Neural progenitor cell (in vitro differentiated cells): ENCODE measurements around the gene MRAP2. TPM values are rescaled to one million over a fixed set of nuclear protein-coding genes. Genes with fewer than 3 reads are reported as not detected.

Experiments used
- DNase-seq: peaks from one replicate; pipeline ENCODE4 v3.0.0-alpha.2; 2016; ENCODE audit warnings: low spot score
- H2AFZ ChIP-seq: fragments of 200-600 bp; sonication (generic); replicated peaks from 2 replicates; pipeline ENCODE4 v1.6.1; 2016; ENCODE audit warnings: antibody characterized with exemption
- H3F3A ChIP-seq: fragments of 200-600 bp; sonication (generic); 2 replicates; pipeline ENCODE4 v1.6.1; 2016; ENCODE audit warnings: antibody characterized with exemption, low read depth
- H3K27ac ChIP-seq: fragments of 200-600 bp; sonication (generic); 2 replicates; pipeline ENCODE4 v1.5.1; 2016; ENCODE audit warnings: mild to moderate bottlenecking
- H3K27me3 ChIP-seq: fragments of 200-600 bp; sonication (generic); 2 replicates; pipeline ENCODE4 v1.6.1; 2016; ENCODE audit warnings: mild to moderate bottlenecking, moderate library complexity
- H3K36me3 ChIP-seq: fragments of 200-600 bp; sonication (generic); 2 replicates; pipeline ENCODE4 v1.5.1; 2016
- H3K4me1 ChIP-seq: fragments of 200-600 bp; sonication (generic); 2 replicates; pipeline ENCODE4 v1.6.1; 2016; ENCODE audit warnings: mixed run types
- H3K4me2 ChIP-seq: fragments of 200-600 bp; sonication (generic); 2 replicates; pipeline ENCODE4 v1.6.1; 2016
- H3K4me3 ChIP-seq: fragments of 200-600 bp; sonication (generic); 2 replicates; pipeline ENCODE4 v1.5.1; 2016
- H3K79me2 ChIP-seq: fragments of 200-600 bp; sonication (generic); 2 replicates; pipeline ENCODE4 v1.6.1; 2016; ENCODE audit warnings: low read depth
- H3K9ac ChIP-seq: fragments of 200-600 bp; sonication (generic); 2 replicates; pipeline ENCODE4 v1.6.1; 2016
- H3K9me3 ChIP-seq: fragments of 200-600 bp; sonication (generic); 2 replicates; pipeline ENCODE4 v1.5.1; 2016; ENCODE audit warnings: low read depth
- H4K20me1 ChIP-seq: fragments of 200-600 bp; sonication (generic); 2 replicates; pipeline ENCODE4 v1.6.1; 2016; ENCODE audit warnings: low read depth
- H3K27ac Mint-ChIP-seq: 3 replicates; pipeline ENCODE4 v1.8.0; 2021; ENCODE audit warnings: mixed read lengths
- H3K27me3 Mint-ChIP-seq: 2 replicates; pipeline ENCODE4 v1.8.0; 2022; ENCODE audit warnings: low read depth, mild to moderate bottlenecking, inconsistent platforms, moderate library complexity, mixed read lengths; ENCODE audit not compliant: insufficient read depth
- H3K36me3 Mint-ChIP-seq: 3 replicates; pipeline ENCODE4 v1.8.0; 2021; ENCODE audit warnings: mixed read lengths
- H3K4me1 Mint-ChIP-seq: 3 replicates; pipeline ENCODE4 v1.8.0; 2021; ENCODE audit warnings: mixed read lengths
- H3K4me3 Mint-ChIP-seq: 3 replicates; pipeline ENCODE4 v1.8.0; 2021; ENCODE audit warnings: mild to moderate bottlenecking, moderate library complexity, mixed read lengths
- H3K9me3 Mint-ChIP-seq: 3 replicates; pipeline ENCODE4 v1.8.0; 2020; ENCODE audit warnings: mixed read lengths
- EZH2 ChIP-seq: fragments of 200-600 bp; sonication (generic); IDR thresholded peaks from 2 replicates; pipeline ENCODE4 v1.6.1; 2017; ENCODE audit warnings: antibody characterized with exemption, mild to moderate bottlenecking, moderate library complexity
- EZH2phosphoT487 ChIP-seq: fragments of 200-600 bp; sonication (generic); IDR thresholded peaks from 2 replicates; pipeline ENCODE4 v1.6.1; 2017; ENCODE audit warnings: antibody characterized with exemption
- total RNA-seq: library from RNA; depleted of rRNA; stranded (reverse); fragments of >200 nt; gene quantifications from 2 replicates; pipeline ENCODE4 v1.2.3, GENCODE V29; 2015; ENCODE audit warnings: low replicate concordance
- TF ChIP-seq, protein P1 (sequence below): fragments of 200-600 bp; sonication (generic); IDR thresholded peaks from 2 replicates; pipeline ENCODE4 v1.5.1; 2017; ENCODE audit warnings: antibody characterized with exemption, mild to moderate bottlenecking

The MRAP2 gene
- total RNA-seq, 1 donor from 2014 or later, result 0.75 TPM

DNA sequence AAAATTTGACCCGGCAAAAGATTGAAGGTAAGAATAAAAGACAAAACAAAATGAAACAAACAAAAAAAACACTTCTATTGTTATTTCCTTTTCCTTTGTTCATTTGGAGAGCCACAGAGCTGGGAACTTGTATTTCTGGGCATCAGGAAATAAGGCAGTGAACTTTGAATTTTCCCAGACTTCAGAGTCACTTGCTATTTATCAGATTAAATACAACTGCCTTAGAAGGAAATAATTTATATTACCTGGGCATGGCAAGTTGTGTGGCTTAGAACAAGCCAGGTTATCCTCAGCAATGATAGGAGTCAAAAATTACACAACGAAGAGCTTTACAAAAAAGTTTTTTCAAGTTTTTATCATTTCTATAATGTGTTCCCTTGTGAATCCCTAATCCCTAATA lies 20.2 kb upstream of the MRAP2 start:
- Mint-ChIP-seq H3K9me3 (no peaks in the 10 kb centered on the region), H3K27ac (no peak overlapping the region), H3K4me1 (peaks cover 5% of the 10 kb centered on the region), H3K4me3 (no peak overlapping the region), H3K36me3 (no peaks in the 10 kb centered on the region), H3K27me3 (peaks cover 2% of the 10 kb centered on the region)
- H3F3A ChIP-seq, result no peaks in the 10 kb centered on the region
- no peaks in the 10 kb centered on the region for H4K20me1 ChIP-seq
- H3K27me3 ChIP-seq, result no peaks in the 10 kb centered on the region
- H3K4me3 ChIP-seq, result no peak overlapping the region
- H3K27ac ChIP-seq, result no peak overlapping the region
- H3K9ac ChIP-seq, result no peak overlapping the region
- no peak overlapping the region for H2AFZ ChIP-seq
- DNase-seq, result no peak
- TF ChIP-seq, protein P1, sequence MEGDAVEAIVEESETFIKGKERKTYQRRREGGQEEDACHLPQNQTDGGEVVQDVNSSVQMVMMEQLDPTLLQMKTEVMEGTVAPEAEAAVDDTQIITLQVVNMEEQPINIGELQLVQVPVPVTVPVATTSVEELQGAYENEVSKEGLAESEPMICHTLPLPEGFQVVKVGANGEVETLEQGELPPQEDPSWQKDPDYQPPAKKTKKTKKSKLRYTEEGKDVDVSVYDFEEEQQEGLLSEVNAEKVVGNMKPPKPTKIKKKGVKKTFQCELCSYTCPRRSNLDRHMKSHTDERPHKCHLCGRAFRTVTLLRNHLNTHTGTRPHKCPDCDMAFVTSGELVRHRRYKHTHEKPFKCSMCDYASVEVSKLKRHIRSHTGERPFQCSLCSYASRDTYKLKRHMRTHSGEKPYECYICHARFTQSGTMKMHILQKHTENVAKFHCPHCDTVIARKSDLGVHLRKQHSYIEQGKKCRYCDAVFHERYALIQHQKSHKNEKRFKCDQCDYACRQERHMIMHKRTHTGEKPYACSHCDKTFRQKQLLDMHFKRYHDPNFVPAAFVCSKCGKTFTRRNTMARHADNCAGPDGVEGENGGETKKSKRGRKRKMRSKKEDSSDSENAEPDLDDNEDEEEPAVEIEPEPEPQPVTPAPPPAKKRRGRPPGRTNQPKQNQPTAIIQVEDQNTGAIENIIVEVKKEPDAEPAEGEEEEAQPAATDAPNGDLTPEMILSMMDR, result no peak
- TF ChIP-seq EZH2, result no peak
- TF ChIP-seq EZH2phosphoT487, result no peak
- no peaks in the 10 kb centered on the region for H3K79me2 ChIP-seq
- no peak overlapping the region for H3K4me2 ChIP-seq
- H3K9me3 ChIP-seq, result no peaks in the 10 kb centered on the region
- H3K4me1 ChIP-seq, result no peaks in the 10 kb centered on the region
- H3K36me3 ChIP-seq, result no peaks in the 10 kb centered on the region

DNA sequence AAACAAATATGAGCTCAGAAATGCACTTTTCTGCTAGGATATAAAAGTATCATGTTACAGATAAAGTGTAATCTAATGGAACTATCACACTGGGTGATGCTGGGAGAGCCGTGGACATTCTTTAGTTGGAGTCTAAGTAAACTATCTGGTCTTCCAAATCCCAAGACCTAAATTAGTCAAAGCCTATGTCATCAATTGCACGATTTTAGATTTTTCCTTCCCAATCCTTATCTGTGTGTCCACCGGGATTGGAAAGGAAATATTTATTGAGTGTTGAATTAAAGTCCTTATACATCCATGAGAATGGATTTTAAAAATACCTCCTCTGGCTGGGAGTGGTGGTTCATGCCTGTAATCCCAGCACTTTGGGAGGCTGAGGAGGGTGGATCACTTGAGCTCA lies 19.6 kb upstream of the MRAP2 start:
- Mint-ChIP-seq H3K27ac (no peak overlapping the region), H3K36me3 (no peaks in the 10 kb centered on the region), H3K4me1 (peaks cover 8% of the 10 kb centered on the region), H3K4me3 (no peak overlapping the region), H3K27me3 (peaks cover 3% of the 10 kb centered on the region), H3K9me3 (no peaks in the 10 kb centered on the region)
- H3K9ac ChIP-seq, result no peak overlapping the region
- no peak for DNase-seq
- no peaks in the 10 kb centered on the region for H3K27me3 ChIP-seq
- no peaks in the 10 kb centered on the region for H3K36me3 ChIP-seq
- no peak overlapping the region for H2AFZ ChIP-seq
- H3K27ac ChIP-seq, result no peak overlapping the region
- H3K4me3 ChIP-seq, result no peak overlapping the region
- no peaks in the 10 kb centered on the region for H3K4me1 ChIP-seq
- TF ChIP-seq EZH2phosphoT487, result no peak
- no peak for TF ChIP-seq EZH2
- TF ChIP-seq, protein P1, result no peak
- H4K20me1 ChIP-seq, result no peaks in the 10 kb centered on the region
- no peak overlapping the region for H3K4me2 ChIP-seq
- H3K9me3 ChIP-seq, result no peaks in the 10 kb centered on the region
- H3K79me2 ChIP-seq, result no peaks in the 10 kb centered on the region
- H3F3A ChIP-seq, result no peaks in the 10 kb centered on the region

DNA sequence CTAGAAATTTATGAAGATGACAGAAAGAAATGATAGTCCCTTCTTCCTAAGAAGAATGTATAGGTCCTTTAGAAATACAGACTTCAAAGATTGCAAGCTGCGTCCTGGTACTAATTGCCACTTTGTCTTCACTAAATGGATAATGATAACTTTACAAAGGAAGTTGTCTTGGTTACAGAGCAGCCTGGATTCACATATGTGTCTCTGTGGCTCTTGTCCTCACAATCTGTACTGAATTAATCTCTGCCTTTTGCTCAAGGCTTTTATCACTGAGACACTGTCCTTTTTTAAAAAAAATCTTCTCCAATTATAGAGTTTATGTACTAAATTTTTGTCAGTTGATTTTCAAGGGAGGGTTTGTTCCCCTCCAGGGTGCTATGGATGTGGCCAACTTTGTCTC lies 17.5 kb upstream of the MRAP2 start:
- H3K4me3 ChIP-seq, result no peak overlapping the region
- no peak for DNase-seq
- no peak overlapping the region for H3K27ac ChIP-seq
- no peaks in the 10 kb centered on the region for H3K4me1 ChIP-seq
- no peak overlapping the region for H3K27ac Mint-ChIP-seq
- no peaks in the 10 kb centered on the region for H3K27me3 ChIP-seq
- no peaks in the 10 kb centered on the region for H3K36me3 Mint-ChIP-seq
- H3K9ac ChIP-seq, result no peak overlapping the region
- no peak overlapping the region for H3K4me2 ChIP-seq
- H4K20me1 ChIP-seq, result no peaks in the 10 kb centered on the region
- TF ChIP-seq, protein P1, result no peak
- no peak for TF ChIP-seq EZH2
- no peak for TF ChIP-seq EZH2phosphoT487
- no peak overlapping the region for H3K4me3 Mint-ChIP-seq
- H2AFZ ChIP-seq, result no peak overlapping the region
- no peaks in the 10 kb centered on the region for H3K9me3 Mint-ChIP-seq
- no peaks in the 10 kb centered on the region for H3K36me3 ChIP-seq
- H3K4me1 Mint-ChIP-seq, result peaks cover 9% of the 10 kb centered on the region
- no peaks in the 10 kb centered on the region for H3F3A ChIP-seq
- H3K9me3 ChIP-seq, result no peaks in the 10 kb centered on the region
- H3K27me3 Mint-ChIP-seq, result peaks cover 3% of the 10 kb centered on the region
- H3K79me2 ChIP-seq, result no peaks in the 10 kb centered on the region
